ENCODE measurements around the gene NDUFV3.

GRCh38 chr21:42847051-42847707 lies 45.9 kb upstream of the NDUFV3 start:
- TF ChIP-seq CTCF (IDR thresholded peaks at IDR 0.05; ENCODE audit: control extremely low read depth in 1 of 3, insufficient read depth in 1 of 3, low read depth in 1 of 3, low read length in 3 of 3) = no peak
- 0 out of 2 replicates have a peak, but pooled peaks have one; percentile 23 for TF ChIP-seq POLR2AphosphoS5 (IDR thresholded peaks at IDR 0.05; ENCODE audit: low read depth, low read length)
- no peak for TF ChIP-seq USF2 (IDR thresholded peaks at IDR 0.05; ENCODE audit: low read length)
- TF ChIP-seq MAX (IDR thresholded peaks at IDR 0.05) = no peak
- TF ChIP-seq ZNF274 (IDR thresholded peaks at IDR 0.05; ENCODE audit: borderline replicate concordance, extremely low read depth, low read length) = no peak
- TF ChIP-seq TEAD4 (IDR thresholded peaks at IDR 0.05; ENCODE audit: low read depth, low read length) = no peak
- TF ChIP-seq ATF2 (IDR thresholded peaks at IDR 0.05; ENCODE audit: low read length) = no peak
- TF ChIP-seq KDM1A (IDR thresholded peaks at IDR 0.05; ENCODE audit: borderline replicate concordance, low read length) = no peak
- no peak for TF ChIP-seq RNF2 (IDR thresholded peaks at IDR 0.05; ENCODE audit: borderline replicate concordance, low read depth, low read length, missing control alignments, poor library complexity, severe bottlenecking)
- no peak for TF ChIP-seq YY1 (IDR thresholded peaks at IDR 0.05; ENCODE audit: low read depth, low read length)
- no peak for TF ChIP-seq TCF12 (IDR thresholded peaks at IDR 0.05; ENCODE audit: low read depth, low read length)

All from H1 (cell line).